GM19452 (cell line): ENCODE data around the gene PANX1.
A peak's percentile ranks its signal among the peaks of the same experiment; 100 is the strongest.

ENCODE experiments used
- ATAC-seq: cut with Tn5 transposase; IDR thresholded peaks from one replicate; pipeline ENCODE4 v1.9.1; 2021; ENCODE audit not compliant: unreplicated experiment

Gene PANX1

GRCh38 chr11:94128291-94128745 is 323 bp upstream of the PANX1 start:
- ATAC-seq: peak; percentile 16

GRCh38 chr11:94129512-94130297 is 1.1 kb downstream of the PANX1 start:
- no peak for ATAC-seq

- ATAC-seq: no peak
Observed at GRCh38 chr11:94130298-94131046, 1.8 kb downstream of the PANX1 start.

- ATAC-seq: no peak
Observed at GRCh38 chr11:94131047-94131717, 2.5 kb downstream of the PANX1 start.

- ATAC-seq: no peak
Observed at GRCh38 chr11:94131718-94132115, 3.1 kb downstream of the PANX1 start.

GRCh38 chr11:94132152-94132558 is 3.5 kb downstream of the PANX1 start:
- ATAC-seq: no peak

GRCh38 chr11:94132823-94133408 is 4.3 kb downstream of the PANX1 start:
- no peak for ATAC-seq

- ATAC-seq: no peak
Observed at GRCh38 chr11:94133752-94134151, 5.1 kb downstream of the PANX1 start.

GRCh38 chr11:94134651-94135512 is 6.2 kb downstream of the PANX1 start:
- no peak for ATAC-seq

GRCh38 chr11:94139416-94139815 is 10.8 kb downstream of the PANX1 start:
- ATAC-seq: no peak

- ATAC-seq: no peak
Observed at GRCh38 chr11:94140154-94140655, 11.6 kb downstream of the PANX1 start.

GRCh38 chr11:94141511-94142307 is 13.1 kb downstream of the PANX1 start:
- ATAC-seq: no peak

GRCh38 chr11:94142308-94143281 is 14.0 kb downstream of the PANX1 start:
- no peak for ATAC-seq

- ATAC-seq: no peak
Observed at GRCh38 chr11:94144216-94144615, 15.6 kb downstream of the PANX1 start.

GRCh38 chr11:94144664-94145063 is 16.0 kb downstream of the PANX1 start:
- no peak for ATAC-seq

GRCh38 chr11:94145431-94145830 is 16.8 kb downstream of the PANX1 start:
- ATAC-seq: no peak

- ATAC-seq: no peak
Observed at GRCh38 chr11:94145916-94146315, 17.3 kb downstream of the PANX1 start.

- ATAC-seq: no peak
Observed at GRCh38 chr11:94147433-94147845, 18.8 kb downstream of the PANX1 start.
